Forelimb muscle (tissue), 1 donor: Measurements from ENCODE around the gene APP. TPM values are rescaled to one million over a fixed set of nuclear protein-coding genes. Genes with fewer than 3 reads are reported as not detected.
"Not testable (repeated sequence)": the region's sequence is repeated elsewhere in the genome, so short reads cannot be mapped to it uniquely, and the experiment has no call there.

Experiments
- DNase-seq: peaks from one replicate; pipeline ENCODE4 v3.0.0-alpha.2; 2013; ENCODE audit warnings: low read depth
- polyA plus RNA-seq: library from polyadenylated mRNA; unstranded; fragments of 120-200 nt; gene quantifications from one replicate; pipeline ENCODE4 v1.2.1, GENCODE V29; 2013; ENCODE audit not compliant: insufficient read length

APP gene
- polyA plus RNA-seq, 1 donor, result 238 TPM

GRCh38 chr21:26099610-26100219 lies 70.9 kb downstream of the APP start:
- DNase-seq, result no peak

- DNase-seq, result no peak
These were observed 71.7 kb downstream of the APP start for GRCh38 chr21:26098772-26099397.

GRCh38 chr21:26097475-26097874 lies 73.1 kb downstream of the APP start:
- DNase-seq, result no peak

GRCh38 chr21:26096494-26097371 lies 73.8 kb downstream of the APP start:
- DNase-seq, result no peak

- DNase-seq, result no peak
These were observed 75.4 kb downstream of the APP start for GRCh38 chr21:26095131-26095530.

- DNase-seq, result no peak
These were observed 77.4 kb downstream of the APP start for GRCh38 chr21:26093122-26093521.

- no peak for DNase-seq
These were observed 79.0 kb downstream of the APP start for GRCh38 chr21:26091480-26092018.

- DNase-seq, result no peak
These were observed 80.8 kb downstream of the APP start for GRCh38 chr21:26089730-26090129.

- no peak for DNase-seq
These were observed 83.2 kb downstream of the APP start for GRCh38 chr21:26087223-26087918.

- no peak for DNase-seq
These were observed 84.7 kb downstream of the APP start for GRCh38 chr21:26085882-26086281.

GRCh38 chr21:26085127-26085526 lies 85.4 kb downstream of the APP start:
- DNase-seq, result no peak

- no peak for DNase-seq
These were observed 88.0 kb downstream of the APP start for GRCh38 chr21:26082549-26082948.

- DNase-seq, result not testable (repeated sequence)
These were observed 89.3 kb downstream of the APP start for GRCh38 chr21:26081175-26081760.

GRCh38 chr21:26080211-26080610 lies 90.4 kb downstream of the APP start:
- DNase-seq, result no peak

GRCh38 chr21:26079366-26079765 lies 91.2 kb downstream of the APP start:
- DNase-seq, result no peak

GRCh38 chr21:26077521-26077920 lies 93.0 kb downstream of the APP start:
- DNase-seq, result no peak

- no peak for DNase-seq
These were observed 97.6 kb downstream of the APP start for GRCh38 chr21:26072666-26073615.

GRCh38 chr21:26070822-26071425 lies 99.6 kb downstream of the APP start:
- peak; percentile 51 for DNase-seq

GRCh38 chr21:26070121-26070520 lies 100.4 kb downstream of the APP start:
- DNase-seq, result no peak

GRCh38 chr21:26068776-26069175 lies 101.8 kb downstream of the APP start:
- no peak for DNase-seq
